Right atrium auricular region (tissue), 2 donors: ENCODE measurements around the gene MMP24. TPM values are rescaled to one million over a fixed set of nuclear protein-coding genes. Genes with fewer than 3 reads are reported as not detected.

Experiments
- DNase-seq: peaks from one replicate; pipeline ENCODE4 v3.0.0-alpha.2; 2019; ENCODE audit warnings: low spot score
- H3K27ac ChIP-seq, 2 donors: fragments of 200-600 bp; sonication (generic); 1 replicate in 1 of 2; 2 replicates in 1 of 2; pipeline ENCODE4 v1.5.1; 2016 to 2019
- H3K27me3 ChIP-seq, 2 donors: fragments of 200-600 bp; sonication (generic); one replicate each; pipeline versions ENCODE4 v1.5.1 to v1.6.0; 2017 to 2019
- H3K36me3 ChIP-seq: fragments of 200-600 bp; sonication (generic); one replicate; pipeline ENCODE4 v1.5.1; 2016
- H3K4me1 ChIP-seq, 2 donors: fragments of 200-600 bp; sonication (generic); one replicate each; pipeline versions ENCODE4 v1.5.1 to v1.6.0; 2017 to 2019
- H3K4me3 ChIP-seq, 2 donors: fragments of 200-600 bp; sonication (generic); 1 replicate in 1 of 2; 2 replicates in 1 of 2; pipeline ENCODE4 v1.5.1; 2017 to 2019; ENCODE audit warnings: mild to moderate bottlenecking in 1 of 2, moderate library complexity in 1 of 2
- H3K9me3 ChIP-seq, 2 donors: fragments of 200-600 bp; sonication (generic); one replicate each; pipeline ENCODE4 v1.5.1; 2019
- total RNA-seq, 2 donors: library from RNA; depleted of rRNA; stranded (reverse); fragments of >200 nt; gene quantifications; one replicate each; pipeline ENCODE4 v1.1.0, GENCODE V29; 2016
- TF ChIP-seq, protein P1 (sequence below), 2 donors: fragments of 200-600 bp; sonication (generic); IDR thresholded peaks; one replicate each; pipeline ENCODE4 v1.5.1; 2019; ENCODE audit warnings: antibody characterized with exemption in 2 of 2

Gene MMP24
- total RNA-seq, 2 donors from 2014 or later: 2.2 to 3.8 TPM

GRCh38 chr20:35326021-35326739 is 99.7 kb downstream of the MMP24 start:
- no peaks in the 10 kb centered on the region for H3K27me3 ChIP-seq
- no peak overlapping the region for H3K27ac ChIP-seq
- H3K4me3 ChIP-seq: no peak overlapping the region
- no peak for DNase-seq
- H3K36me3 ChIP-seq: no peaks in the 10 kb centered on the region
- H3K9me3 ChIP-seq: no peaks in the 10 kb centered on the region
- H3K4me1 ChIP-seq: peaks cover 0 to 12% of the 10 kb centered on the region in 2 donors
- TF ChIP-seq, protein P1, sequence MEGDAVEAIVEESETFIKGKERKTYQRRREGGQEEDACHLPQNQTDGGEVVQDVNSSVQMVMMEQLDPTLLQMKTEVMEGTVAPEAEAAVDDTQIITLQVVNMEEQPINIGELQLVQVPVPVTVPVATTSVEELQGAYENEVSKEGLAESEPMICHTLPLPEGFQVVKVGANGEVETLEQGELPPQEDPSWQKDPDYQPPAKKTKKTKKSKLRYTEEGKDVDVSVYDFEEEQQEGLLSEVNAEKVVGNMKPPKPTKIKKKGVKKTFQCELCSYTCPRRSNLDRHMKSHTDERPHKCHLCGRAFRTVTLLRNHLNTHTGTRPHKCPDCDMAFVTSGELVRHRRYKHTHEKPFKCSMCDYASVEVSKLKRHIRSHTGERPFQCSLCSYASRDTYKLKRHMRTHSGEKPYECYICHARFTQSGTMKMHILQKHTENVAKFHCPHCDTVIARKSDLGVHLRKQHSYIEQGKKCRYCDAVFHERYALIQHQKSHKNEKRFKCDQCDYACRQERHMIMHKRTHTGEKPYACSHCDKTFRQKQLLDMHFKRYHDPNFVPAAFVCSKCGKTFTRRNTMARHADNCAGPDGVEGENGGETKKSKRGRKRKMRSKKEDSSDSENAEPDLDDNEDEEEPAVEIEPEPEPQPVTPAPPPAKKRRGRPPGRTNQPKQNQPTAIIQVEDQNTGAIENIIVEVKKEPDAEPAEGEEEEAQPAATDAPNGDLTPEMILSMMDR (IDR thresholded peaks at IDR 0.05): no peak

Other genes with a start within 250 kb of the MMP24 start
- gene TRPC4AP, start 133.9 kb upstream of the MMP24 start, total RNA-seq: 10 to 100 TPM; 32.4 to 39.2 TPM
- 10 to 100 TPM; 13.8 to 16.1 TPM for gene EDEM2, start 79.4 kb upstream of the MMP24 start, total RNA-seq
- gene PROCR, start 54.6 kb upstream of the MMP24 start, total RNA-seq: 10 to 100 TPM; 37.7 to 51.0 TPM
- 10 to 100 TPM; 11.9 to 24.2 TPM for gene MMP24OS, start 51.4 kb downstream of the MMP24 start, total RNA-seq
- gene EIF6, start 58.1 kb downstream of the MMP24 start, total RNA-seq: 10 to 100 TPM; 23.0 to 44.3 TPM
- gene FAM83C, start 65.7 kb downstream of the MMP24 start, total RNA-seq: not detected
- gene UQCC1, start 185.3 kb downstream of the MMP24 start, total RNA-seq: 10 to 100 TPM; 33.2 to 53.9 TPM
- gene GDF5, start 211.5 kb downstream of the MMP24 start, total RNA-seq: 1 to 10 TPM in 1 of 2 donors, under 1 TPM in 1; 0.70 to 2.6 TPM
- 10 to 100 TPM; 13.0 to 18.9 TPM for gene CEP250, start 228.9 kb downstream of the MMP24 start, total RNA-seq